Fibroblast of skin of right quadriceps (primary cell): ENCODE measurements around the gene GGTLC2.

Source experiments
- DNase-seq: peaks from one replicate; pipeline ENCODE4 v3.0.0-alpha.2; 2013

The GGTLC2 gene

DNA sequence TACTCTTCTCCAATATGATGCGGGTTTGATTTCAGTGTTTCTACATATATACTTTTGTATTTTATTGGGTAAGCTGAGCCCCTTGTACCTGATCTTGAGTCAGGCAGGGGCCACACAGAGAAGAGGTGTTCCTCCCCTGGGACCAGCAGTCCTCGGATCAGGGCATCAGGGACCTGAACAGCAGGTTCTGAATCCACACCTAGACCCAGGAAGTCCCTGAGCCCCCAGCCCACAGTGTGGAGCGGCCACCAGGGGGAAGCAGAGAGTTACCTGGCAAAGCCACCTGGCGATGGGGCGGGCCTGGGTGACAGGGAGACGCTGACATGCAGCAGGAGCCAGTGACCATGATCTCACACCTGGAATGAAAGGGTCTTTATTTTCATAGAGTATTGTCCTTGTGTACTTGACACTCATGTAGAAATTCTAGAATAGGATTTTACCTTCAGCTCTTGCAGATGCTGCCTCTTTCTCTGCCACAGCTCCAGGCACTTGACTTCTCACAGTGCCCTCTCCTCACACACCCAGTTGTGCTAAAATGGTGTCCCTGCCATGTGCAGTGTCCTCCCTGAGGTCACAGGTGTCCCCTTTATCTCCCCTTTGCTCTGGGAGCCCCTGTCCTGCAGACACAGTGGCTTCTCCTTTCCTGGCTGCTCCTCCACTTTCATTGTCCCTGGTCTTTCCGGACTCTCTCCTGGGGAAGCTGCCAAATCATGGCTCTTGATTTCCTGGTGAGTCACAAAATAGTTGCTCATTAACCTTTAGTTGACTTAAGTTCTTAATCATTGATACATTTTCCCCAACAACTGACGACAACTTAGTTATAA lies 48.5 kb downstream of the GGTLC2 start:
- DNase-seq, result peak; percentile 24

DNA sequence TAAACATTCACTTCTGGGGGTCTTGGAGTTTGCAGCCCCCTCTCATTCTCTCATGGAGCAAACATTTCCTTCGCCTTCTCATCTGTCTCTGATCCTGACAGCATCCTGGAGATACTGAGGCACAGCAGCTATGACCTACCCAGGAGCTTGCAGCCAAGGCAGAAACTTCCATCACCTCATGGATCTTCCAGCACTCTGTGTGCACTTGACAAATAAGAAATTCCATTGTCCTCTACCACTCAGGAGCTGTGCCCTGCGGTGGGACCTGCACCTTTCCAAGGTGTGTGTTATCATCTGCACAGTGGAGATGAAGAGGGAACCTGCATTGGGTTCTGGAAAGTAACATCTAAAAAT lies 49.1 kb downstream of the GGTLC2 start:
- no peak for DNase-seq

GRCh38 chr22:22694106-22694505 lies 49.7 kb downstream of the GGTLC2 start:
- DNase-seq, result no peak

DNA sequence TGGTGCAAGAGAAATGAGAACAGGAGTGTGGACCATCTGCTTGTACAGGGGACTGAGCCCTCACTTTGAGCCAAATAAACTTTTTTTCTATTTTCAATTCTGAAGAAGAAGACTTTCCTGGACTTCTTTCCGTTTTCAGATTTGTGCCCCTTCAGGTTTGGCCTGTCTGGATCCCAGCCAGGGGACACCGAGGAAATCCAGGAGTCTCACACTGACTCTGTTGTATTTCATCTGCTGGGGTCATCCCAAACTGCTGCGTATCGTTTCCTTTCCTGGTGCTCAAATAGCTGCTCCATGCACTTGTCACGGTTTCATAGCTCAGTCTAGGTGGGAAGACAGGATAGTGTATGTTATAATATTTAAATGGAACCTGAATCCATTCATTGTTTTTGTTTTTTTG lies 51.7 kb downstream of the GGTLC2 start:
- no peak for DNase-seq
